Stimulated activated CD8-positive, alpha-beta memory T cell treated with anti-CD3 and anti-CD28 coated beads, Interleukin-12 subunit alpha, Interleukin-12 subunit beta, amount 100 ng/mL, for 1 hour (primary cell): ENCODE data around the gene CD86.
"Not testable (repeated sequence)": the region's sequence is repeated elsewhere in the genome, so short reads cannot be mapped to it uniquely, and the experiment has no call there.

Source experiments
- DNase-seq: peaks from one replicate; pipeline ENCODE4 v3.0.0-alpha.2; 2020; ENCODE audit warnings: low read depth

The CD86 gene, protein sequence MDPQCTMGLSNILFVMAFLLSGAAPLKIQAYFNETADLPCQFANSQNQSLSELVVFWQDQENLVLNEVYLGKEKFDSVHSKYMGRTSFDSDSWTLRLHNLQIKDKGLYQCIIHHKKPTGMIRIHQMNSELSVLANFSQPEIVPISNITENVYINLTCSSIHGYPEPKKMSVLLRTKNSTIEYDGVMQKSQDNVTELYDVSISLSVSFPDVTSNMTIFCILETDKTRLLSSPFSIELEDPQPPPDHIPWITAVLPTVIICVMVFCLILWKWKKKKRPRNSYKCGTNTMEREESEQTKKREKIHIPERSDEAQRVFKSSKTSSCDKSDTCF

GRCh38 chr3:122055215-122055614 is at the start of gene CD86:
Gene CD86, plus strand, starts transcription at chr3:122055362. Its CDS starts 128 bp downstream, at chr3:122055490.
- DNase-seq, result no peak

GRCh38 chr3:122006267-122006666 is 48.9 kb upstream of the CD86 start:
- DNase-seq, result no peak

- no peak for DNase-seq
These were observed 47.0 kb upstream of the CD86 start for GRCh38 chr3:122008166-122008565.

DNA sequence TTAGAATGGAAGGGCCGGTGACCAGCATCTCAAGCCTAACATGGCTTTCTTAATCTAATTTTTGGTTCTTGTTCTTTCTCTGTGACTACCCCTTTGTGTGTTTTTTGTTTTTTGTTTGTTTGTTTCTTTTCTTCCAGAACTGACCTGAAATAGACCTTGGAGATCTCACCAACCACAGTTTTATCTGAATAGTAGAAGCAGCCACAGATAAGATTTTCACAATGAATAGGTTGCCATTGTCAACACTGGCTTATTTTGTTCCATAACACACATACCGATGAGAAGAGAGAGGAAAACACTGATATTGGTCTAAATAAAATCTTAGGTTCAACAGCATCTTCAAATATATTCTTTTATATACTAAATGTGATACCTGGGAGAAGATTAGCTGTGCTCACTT is 44.7 kb upstream of the CD86 start:
- DNase-seq, result no peak

DNA sequence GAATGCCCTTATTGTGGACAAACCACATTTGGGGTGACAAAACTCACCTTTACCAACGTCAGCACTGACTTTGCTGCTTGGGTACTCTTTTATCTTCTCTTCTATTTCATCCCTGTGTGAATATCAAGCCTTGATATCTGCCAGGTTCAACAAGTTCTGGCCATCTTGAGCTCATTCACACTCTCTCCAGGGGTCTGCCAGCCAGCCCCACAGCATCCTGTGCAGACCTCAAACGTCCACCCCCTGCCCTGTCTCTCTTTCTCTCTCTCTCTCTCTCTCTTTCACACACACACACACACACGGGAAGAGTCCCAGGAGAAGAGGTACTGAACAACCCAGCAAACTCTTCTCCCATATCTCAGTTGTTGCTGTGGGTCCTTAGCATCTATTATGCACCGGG is 43.8 kb upstream of the CD86 start:
- DNase-seq, result no peak

DNA sequence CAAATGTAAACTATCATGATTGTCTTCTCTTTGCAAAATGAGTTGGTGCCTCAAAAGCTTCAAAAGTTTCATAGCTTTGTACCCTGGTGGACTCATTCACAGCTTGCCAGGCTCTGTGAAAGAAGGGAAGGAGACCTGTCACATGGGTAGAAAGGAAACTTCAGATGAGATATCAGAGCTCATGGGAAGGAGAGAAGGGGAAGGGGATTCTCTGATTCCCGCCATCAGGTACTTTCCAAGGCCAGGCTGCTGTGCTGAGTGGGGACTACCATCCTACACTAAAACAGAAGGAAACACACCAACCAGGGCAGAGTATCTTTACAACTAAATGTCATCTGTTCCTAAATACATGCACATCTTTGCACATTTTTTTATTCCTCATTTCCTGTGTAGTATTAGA is 42.3 kb upstream of the CD86 start:
- DNase-seq, result no peak

DNA sequence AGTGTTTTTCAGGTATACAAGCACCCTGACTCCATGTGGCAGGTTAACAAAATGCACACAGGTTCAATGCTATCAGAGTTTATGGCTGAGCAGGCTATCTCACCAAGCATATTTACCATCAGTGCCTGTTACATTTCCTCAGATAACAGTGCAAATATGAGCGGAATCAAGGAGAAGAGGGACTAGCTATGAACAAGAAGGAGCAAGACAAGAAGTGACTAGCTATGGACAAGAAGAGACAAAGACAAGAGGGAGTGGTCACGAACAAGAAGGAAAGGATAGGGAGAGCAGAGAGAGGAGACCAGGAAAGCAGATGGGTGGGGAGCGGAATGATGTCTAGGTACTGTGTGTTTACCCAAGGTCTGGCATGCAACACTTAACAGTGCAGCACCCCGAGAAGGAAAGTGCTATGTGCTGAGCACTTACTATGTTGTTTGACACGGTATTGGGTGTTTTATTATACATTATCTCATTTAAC is 41.7 kb upstream of the CD86 start:
- DNase-seq, result no peak

- DNase-seq, result no peak
These were observed 40.4 kb upstream of the CD86 start for GRCh38 chr3:122014741-122015140.

DNA sequence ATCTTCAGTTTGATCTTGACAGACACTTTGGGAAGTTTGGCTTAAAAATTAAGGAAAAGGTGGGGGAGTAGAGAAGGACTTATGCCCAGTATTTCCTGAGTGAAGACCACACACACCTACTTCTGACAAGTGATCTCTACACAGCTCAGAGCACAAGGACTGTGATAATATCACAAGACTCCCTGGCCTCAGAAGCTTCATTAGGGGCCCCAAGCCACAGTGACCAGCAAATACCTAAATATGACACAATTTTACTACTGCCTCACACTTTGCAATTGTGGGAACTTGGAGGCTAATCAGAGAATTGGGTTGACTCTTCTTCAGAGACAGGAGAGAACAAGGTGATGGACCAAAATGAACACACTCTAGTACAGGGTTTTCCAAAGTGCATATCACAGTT is 35.7 kb upstream of the CD86 start:
- DNase-seq, result no peak

GRCh38 chr3:122021037-122021436 is 34.1 kb upstream of the CD86 start:
- DNase-seq, result no peak

- DNase-seq, result no peak
These were observed 33.3 kb upstream of the CD86 start, which contains the start of gene ILDR1 for GRCh38 chr3:122021811-122022401. Gene ILDR1, minus strand, starts transcription at chr3:122022247. Its CDS starts 170 bp downstream, at chr3:122022077.

- DNase-seq, result no peak
These were observed 31.7 kb upstream of the CD86 start for GRCh38 chr3:122023335-122023910.

DNA sequence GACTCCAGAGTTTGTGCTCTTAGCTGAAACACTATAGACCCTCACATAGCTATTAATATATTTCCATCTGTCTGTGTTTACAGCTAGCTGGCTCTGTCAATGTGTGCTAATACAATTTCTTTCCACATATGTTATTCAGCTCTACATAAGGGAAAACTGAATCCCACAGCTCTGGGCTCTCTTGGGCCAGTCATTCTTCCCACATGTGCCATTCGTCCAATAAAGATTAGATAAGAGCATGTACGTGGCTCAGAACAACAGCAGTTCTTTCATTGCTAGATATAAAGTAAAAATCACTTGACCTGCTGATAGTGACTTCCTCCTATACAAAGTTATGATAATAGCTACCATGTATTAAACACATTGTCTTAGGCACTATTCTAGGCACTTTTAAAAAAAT is 30.4 kb upstream of the CD86 start:
- no peak for DNase-seq

DNA sequence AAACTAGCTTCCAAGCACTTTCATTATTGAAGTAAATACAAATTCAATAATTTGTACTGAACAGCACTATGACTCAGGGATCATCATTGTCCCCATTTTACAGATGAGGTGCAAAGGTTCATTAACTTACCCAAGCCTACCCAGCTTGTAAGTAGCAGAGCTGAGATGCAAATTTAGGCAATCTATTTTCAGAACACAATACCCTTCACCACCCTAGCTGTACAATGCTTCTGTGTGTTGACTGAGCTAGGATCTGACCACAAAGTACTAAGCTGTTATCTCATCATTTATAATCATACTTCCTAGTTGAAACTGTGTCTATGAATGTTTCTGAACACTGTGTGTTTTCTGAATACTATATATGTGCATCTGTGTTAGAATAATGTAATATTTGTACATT is 29.9 kb upstream of the CD86 start:
- DNase-seq, result no peak

DNA sequence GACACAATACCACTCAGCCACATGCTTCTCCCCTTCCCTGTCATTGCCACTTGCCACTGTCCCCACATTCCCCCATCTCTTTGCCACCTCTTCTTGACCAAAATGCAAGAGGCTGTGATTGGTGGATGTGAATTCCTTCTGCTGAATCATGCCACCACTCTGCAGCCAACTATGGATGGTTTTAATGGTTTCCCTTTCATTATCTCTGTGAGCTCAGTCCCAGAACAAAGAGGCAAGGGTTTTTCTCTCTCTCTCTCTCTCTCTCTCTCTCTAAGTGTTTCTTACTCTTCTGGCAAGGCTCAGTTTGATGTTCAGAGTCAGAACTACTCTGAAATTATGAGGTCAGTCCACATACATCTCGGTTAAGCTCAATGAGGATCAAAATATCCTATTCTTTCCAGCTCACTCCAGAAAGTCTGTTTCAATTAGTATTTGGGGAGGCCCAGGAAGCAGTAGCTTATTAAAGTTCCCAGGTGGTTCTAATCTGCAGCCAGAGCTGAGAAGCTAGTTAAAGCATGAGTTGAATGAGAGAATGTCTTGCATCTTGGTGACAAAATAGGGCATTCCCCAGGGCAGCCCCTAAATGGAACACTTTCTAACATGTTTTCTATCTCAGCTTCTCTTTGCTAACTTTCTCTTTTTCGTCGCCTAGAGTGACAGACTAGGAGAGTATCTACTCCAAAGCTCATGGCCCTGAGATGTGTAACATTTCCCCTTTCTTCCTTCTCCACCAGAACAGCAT is 24.6 kb upstream of the CD86 start:
- DNase-seq, result no peak

GRCh38 chr3:122031123-122031468 is 24.1 kb upstream of the CD86 start:
- DNase-seq, result no peak

DNA sequence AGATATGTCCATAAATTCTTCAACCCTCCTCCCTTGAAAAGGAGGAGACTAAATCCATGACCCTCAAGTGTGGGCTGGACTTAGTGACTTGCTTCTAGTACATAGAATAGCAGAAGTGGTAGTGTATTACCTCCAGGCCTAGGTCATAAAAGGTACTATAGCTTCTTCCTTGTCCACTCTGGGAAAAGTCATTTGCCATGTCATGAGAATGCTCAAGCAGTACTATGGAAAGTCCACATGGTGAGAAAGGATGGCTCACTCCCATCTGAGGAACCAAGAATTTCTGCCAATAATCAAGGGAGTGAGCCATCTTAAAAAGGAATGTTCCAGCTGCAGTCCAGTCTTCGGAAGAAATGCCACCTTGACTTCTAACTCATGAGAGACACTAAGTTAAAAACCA is 22.6 kb upstream of the CD86 start:
- no peak for DNase-seq

DNA sequence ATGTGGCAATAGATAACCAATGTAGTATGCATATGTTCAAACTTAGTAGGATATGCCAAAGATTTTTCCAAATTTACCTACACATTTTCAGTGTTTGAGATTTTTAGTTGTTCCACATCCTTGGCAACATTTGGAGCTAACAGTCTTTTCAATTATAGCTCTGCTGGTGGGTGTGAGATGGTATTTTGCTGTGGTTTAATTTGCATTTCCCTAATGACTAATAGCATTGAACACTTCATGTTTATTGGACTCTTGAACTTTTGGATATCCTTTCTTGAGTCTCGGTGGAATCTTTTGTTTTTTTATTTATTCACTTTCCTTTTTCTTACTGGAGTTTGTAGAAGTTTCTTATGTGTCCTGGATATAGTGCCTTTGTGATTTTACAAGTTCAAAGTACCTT is 22.1 kb upstream of the CD86 start:
- DNase-seq, result no peak

- not testable (repeated sequence) for DNase-seq
These were observed 7.9 kb upstream of the CD86 start for GRCh38 chr3:122047296-122047695.

DNA sequence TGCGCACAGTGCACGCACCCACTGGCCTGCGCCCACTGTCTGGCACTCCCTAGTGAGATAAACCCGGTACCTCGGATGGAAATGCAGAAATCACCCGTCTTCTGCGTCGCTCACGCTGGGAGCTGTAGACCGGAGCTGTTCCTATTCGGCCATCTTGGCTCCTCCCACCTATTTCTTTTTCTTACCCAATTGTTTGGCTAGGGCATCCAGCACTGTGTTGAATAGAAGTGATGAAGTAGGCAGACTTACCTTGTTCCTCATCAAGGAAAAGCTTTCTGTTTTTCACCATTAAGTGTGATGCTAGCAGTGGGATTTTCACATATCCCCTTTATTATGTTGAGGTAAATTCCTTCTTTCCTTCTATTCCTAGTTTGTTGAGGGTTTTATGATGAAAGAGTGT is 7.4 kb upstream of the CD86 start:
- not testable (repeated sequence) for DNase-seq

GRCh38 chr3:122052968-122053367 is 2.2 kb upstream of the CD86 start:
- no peak for DNase-seq

GRCh38 chr3:122057671-122058070 is 2.5 kb downstream of the CD86 start:
- DNase-seq, result no peak

DNA sequence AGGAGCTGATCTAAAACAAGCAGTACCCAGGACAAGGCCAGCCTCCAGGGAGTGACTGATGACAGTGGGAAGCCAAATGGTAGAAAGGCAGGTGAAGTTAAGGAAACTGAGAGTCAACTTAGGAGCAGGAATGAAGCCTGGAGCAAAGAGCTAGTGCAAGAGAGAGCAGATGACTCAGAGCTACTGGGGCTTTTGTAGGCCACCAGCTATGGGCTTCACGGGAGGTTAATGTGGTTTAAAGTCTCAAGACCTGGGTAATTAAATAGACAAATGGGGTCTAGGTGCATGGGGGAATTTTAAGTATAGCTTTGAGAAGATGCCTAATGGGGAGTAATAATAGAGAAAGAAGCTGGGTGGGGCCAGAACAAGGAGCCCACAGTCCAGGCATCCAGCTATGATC is 3.1 kb downstream of the CD86 start:
- no peak for DNase-seq
